K562 (cell line): ENCODE data around the gene ELAC2. TPM values are rescaled to one million over a fixed set of nuclear protein-coding genes. Genes with fewer than 3 reads are reported as not detected.
A peak's percentile ranks its signal among the peaks of the same experiment; 100 is the strongest.

ENCODE experiments used
- CC2D1A ChIP-seq: fragments of 450-650 bp; IDR thresholded peaks from 2 replicates; pipeline ENCODE4 v1.6.1; 2017; ENCODE audit warnings: mild to moderate bottlenecking
- CREB3 ChIP-seq: fragments of 450-650 bp; conservative IDR thresholded peaks from 2 replicates; pipeline ENCODE4 v1.6.1; 2016; ENCODE audit warnings: missing genetic modification characterization, low read depth, mild to moderate bottlenecking, missing compliant biosample characterization, moderate library complexity
- E2F3 ChIP-seq: fragments of 250-450 bp; sonication (Bioruptor Pico); IDR thresholded peaks from 2 replicates; pipeline ENCODE4 v1.4.0; 2020; ENCODE audit warnings: mild to moderate bottlenecking
- GTF2B ChIP-seq: IDR thresholded peaks from 2 replicates; pipeline ENCODE4 v1.6.1; 2011; ENCODE audit not compliant: insufficient read length; ENCODE audit errors: extremely low read depth
- KDM2B ChIP-seq: fragments of 250-450 bp; sonication (Bioruptor Pico); IDR thresholded peaks from 2 replicates; pipeline ENCODE4 v1.8.0; 2021; ENCODE audit warnings: mild to moderate bottlenecking, moderate library complexity
- MCM5 ChIP-seq: fragments of 450-650 bp; IDR thresholded peaks from 2 replicates; pipeline ENCODE4 v1.6.1; 2016; ENCODE audit warnings: low read depth
- NCOA4 ChIP-seq: fragments of 450-650 bp; IDR thresholded peaks from 2 replicates; pipeline ENCODE4 v1.6.1; 2018; ENCODE audit warnings: mild to moderate bottlenecking; ENCODE audit not compliant: partially characterized antibody
- REST ChIP-seq, 2 experiments: fragments of 450-650 bp; formaldehyde crosslinking in 1 of 2; IDR thresholded peaks; 2 replicates each; pipeline versions ENCODE4 v1.4.0 to v1.6.1; 2014 to 2020; ENCODE audit warnings: mild to moderate bottlenecking in 2 of 2, borderline replicate concordance in 1 of 2, low read depth in 1 of 2
- U2AF1 ChIP-seq: fragments of 200-400 bp; formaldehyde crosslinking; optimal IDR thresholded peaks from 2 replicates; pipeline ENCODE3; 2017; ENCODE audit warnings: mild to moderate bottlenecking, low read depth, low read length, moderate library complexity
- ZEB2 ChIP-seq: fragments of 450-650 bp; IDR thresholded peaks from 2 replicates; pipeline ENCODE4 v1.6.1; 2016
- ZFP1 ChIP-seq: fragments of 450-650 bp; formaldehyde crosslinking; IDR thresholded peaks from 2 replicates; pipeline ENCODE4 v1.4.0; 2020; ENCODE audit warnings: mild to moderate bottlenecking, mixed read lengths
- ZNF589 ChIP-seq: fragments of 200-800 bp; sonication (Bioruptor generic); IDR thresholded peaks from 2 replicates; pipeline ENCODE4 v1.6.1; 2016; ENCODE audit warnings: low read depth, missing genetic modification characterization, missing compliant biosample characterization
- polyA plus RNA-seq, 8 experiments: library from polyadenylated mRNA; depleted of rRNA in 4 of 8; stranded (reverse) in 5 of 8; unstranded in 3 of 8; fragments of >200 nt; fragmentation: Nextera tagmentation in 2 of 8; fragmentation: Illumina TruSeq in 1 of 8; extraction: Ambion mirVana in 2 of 8; extraction: Trizol in 1 of 8; gene quantifications; 2 replicates each; pipeline versions ENCODE4 v1.2.1 to v1.2.3, GENCODE V29; 2011 to 2014; ENCODE audit warnings: inconsistent platforms in 1 of 8, missing spikeins in 1 of 8
- total RNA-seq, 7 experiments: library from RNA; depleted of rRNA in 6 of 7; stranded (reverse); fragments of >200 nt in 6 of 7; fragmentation: Illumina TruSeq in 2 of 7; extraction: Trizol in 2 of 7; gene quantifications; 2 replicates each; pipeline versions ENCODE4 v1.2.1 to v1.2.3, GENCODE V29; 2011 to 2021; ENCODE audit warnings: low replicate concordance in 1 of 7
- TF ChIP-seq, protein P1 (sequence below), 2 experiments: IDR thresholded peaks in 1 of 2; conservative IDR thresholded peaks in 1 of 2; 2 replicates each; pipeline ENCODE4 v1.6.1; 2016; ENCODE audit warnings: low read depth in 2 of 2, mild to moderate bottlenecking in 1 of 2, missing compliant biosample characterization in 1 of 2, missing genetic modification characterization in 1 of 2, moderate library complexity in 1 of 2

Gene ELAC2
- total and polyA plus RNA-seq, 9 of the 15 experiments (the other 6 are each of a cell fraction or from before 2014, with no cell fraction given) = 4.5 to 129 (median 70.6) TPM

- TF ChIP-seq GTF2B (no peak), CREB3 (no peak), ZNF589 (CRISPR knock-in tag) (no peak), ZEB2 (no peak), ZFP1 (CRISPR knock-in tag) (no peak), NCOA4 (no peak), REST (IDR thresholded peaks at IDR 0.05; ENCODE audit: borderline replicate concordance) (peak; percentile 41; the same call in 1 of the 2 replicates), REST (CRISPR knock-in tag; IDR thresholded peaks at IDR 0.05; ENCODE audit: low read depth) (0 out of 2 replicates have a peak, but pooled peaks have one; percentile 54), E2F3 (CRISPR knock-in tag) (no peak), U2AF1 (peak; percentile 53), MCM5 (no peak), KDM2B (no peak), CC2D1A (no peak)
- TF ChIP-seq, protein P1, sequence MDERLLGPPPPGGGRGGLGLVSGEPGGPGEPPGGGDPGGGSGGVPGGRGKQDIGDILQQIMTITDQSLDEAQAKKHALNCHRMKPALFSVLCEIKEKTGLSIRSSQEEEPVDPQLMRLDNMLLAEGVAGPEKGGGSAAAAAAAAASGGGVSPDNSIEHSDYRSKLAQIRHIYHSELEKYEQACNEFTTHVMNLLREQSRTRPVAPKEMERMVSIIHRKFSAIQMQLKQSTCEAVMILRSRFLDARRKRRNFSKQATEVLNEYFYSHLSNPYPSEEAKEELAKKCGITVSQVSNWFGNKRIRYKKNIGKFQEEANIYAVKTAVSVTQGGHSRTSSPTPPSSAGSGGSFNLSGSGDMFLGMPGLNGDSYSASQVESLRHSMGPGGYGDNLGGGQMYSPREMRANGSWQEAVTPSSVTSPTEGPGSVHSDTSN (CRISPR knock-in tag; IDR thresholded peaks at IDR 0.05; ENCODE audit: low read depth) = no peak
- TF ChIP-seq, protein P1 (tag; conservative IDR thresholded peaks at IDR 0.05; ENCODE audit: low read depth) = peak; percentile 95
Observed at GRCh38 chr17:13017655-13018459, at the start of gene ELAC2 (continued).
